HG02642 (cell line): ENCODE measurements around the gene ARRDC1.
A peak's percentile ranks its signal among the peaks of the same experiment; 100 is the strongest.
"Not testable (repeated sequence)": the region's sequence is repeated elsewhere in the genome, so short reads cannot be mapped to it uniquely, and the experiment has no call there.

Experiments used
- ATAC-seq: cut with Tn5 transposase; IDR thresholded peaks from one replicate; pipeline ENCODE4 v1.9.1; 2021; ENCODE audit warnings: mild to moderate bottlenecking; ENCODE audit not compliant: unreplicated experiment, poor library complexity

The ARRDC1 gene

GRCh38 chr9:137611623-137612609 lies 6.4 kb downstream of the ARRDC1 start:
- ATAC-seq, result no peak

DNA sequence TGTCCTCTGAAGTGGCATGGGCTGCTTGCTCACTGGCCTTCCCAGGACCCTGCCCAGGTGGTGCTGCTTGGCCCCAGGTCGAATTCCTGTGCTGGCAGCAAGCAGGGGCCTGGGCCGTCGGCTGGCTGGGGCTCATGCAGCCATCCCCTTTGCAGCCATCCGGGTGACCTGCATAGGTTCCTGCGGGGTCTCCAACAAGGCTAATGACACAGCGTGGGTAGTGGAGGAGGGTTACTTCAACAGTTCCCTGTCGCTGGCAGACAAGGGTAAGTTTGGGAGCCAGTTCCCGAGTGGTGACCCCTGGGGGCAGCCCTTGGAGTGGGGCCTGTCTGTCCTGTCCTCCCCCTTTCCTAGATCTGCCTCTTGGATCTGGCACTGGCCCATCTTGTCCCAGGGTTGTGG lies 7.3 kb downstream of the ARRDC1 start:
- no peak for ATAC-seq

GRCh38 chr9:137613259-137613658 lies 7.8 kb downstream of the ARRDC1 start:
- ATAC-seq, result no peak

- no peak for ATAC-seq
Observed at GRCh38 chr9:137613738-137614523, 8.4 kb downstream of the ARRDC1 start.

GRCh38 chr9:137614631-137615386 lies 9.3 kb downstream of the ARRDC1 start:
- no peak for ATAC-seq

- no peak for ATAC-seq
Observed at GRCh38 chr9:137615387-137615871, 9.9 kb downstream of the ARRDC1 start.

- ATAC-seq, result peak; percentile 74
Observed at GRCh38 chr9:137618105-137619067, 12.9 kb downstream of the ARRDC1 start, which contains the start of gene EHMT1. EHMT1 (plus strand) TSS chr9:137619005; CDS start chr9:137619029, 24 bp downstream.

DNA sequence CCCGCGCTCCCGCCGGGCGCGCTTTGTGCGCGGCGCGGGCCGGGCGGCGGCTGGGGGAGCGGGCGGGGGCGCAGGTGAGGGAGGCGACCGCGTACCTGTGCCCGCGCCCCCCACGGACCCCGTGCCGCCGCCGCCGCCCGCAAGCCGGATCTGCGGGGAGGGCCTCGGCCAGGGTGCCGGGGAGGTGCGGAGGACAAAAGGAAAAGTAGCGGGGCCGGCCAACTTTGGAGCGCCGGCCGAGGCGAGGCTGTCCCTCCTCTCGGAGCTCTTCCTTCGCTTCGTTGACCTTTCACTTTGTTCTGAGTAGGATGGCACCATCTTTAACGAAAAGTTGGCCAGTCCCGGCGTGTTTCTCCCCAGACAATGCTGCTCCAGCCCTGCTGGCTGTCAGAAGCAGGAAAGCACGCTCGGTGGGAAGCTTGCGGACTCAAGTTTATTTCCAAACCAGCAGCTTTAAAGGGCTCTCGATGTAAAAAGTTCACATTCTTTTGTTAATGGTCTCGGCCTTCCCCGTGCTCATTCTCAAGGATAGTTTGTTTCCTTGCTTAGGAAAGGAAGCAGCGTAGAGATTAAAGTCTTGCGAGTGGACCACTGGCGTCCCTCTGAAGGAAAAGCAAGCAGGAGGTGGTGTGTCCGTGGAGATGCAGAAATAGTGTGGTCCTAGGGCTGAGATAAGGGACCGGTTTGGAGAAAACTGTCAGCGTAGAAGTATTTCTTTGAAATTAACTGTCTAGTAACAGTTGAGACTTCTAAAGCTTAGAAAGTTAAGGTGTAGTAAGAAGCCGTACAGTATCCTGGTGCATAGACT lies 14.0 kb downstream of the ARRDC1 start:
- ATAC-seq, result peak; percentile 20

- no peak for ATAC-seq
Observed at GRCh38 chr9:137620048-137620405, 14.5 kb downstream of the ARRDC1 start.

DNA sequence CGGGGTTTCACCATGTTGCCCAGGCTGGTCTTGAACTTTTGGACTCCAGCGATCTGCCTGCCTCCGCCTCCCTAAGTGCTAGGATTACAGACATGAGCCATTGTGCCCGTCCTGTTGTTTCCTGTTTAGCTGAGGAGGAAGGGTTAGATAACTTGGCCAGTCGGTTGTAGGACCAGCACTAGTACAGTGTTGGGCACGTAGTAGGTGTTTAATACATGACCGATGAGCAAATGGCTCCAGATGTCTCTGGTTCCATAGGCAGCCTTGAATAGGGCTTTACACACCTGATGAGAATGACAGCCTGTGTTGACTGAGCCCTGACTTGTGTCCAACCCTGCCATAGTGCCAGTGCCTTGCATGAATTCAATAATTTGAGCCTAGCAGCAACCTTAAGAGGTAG lies 15.1 kb downstream of the ARRDC1 start:
- no peak for ATAC-seq

DNA sequence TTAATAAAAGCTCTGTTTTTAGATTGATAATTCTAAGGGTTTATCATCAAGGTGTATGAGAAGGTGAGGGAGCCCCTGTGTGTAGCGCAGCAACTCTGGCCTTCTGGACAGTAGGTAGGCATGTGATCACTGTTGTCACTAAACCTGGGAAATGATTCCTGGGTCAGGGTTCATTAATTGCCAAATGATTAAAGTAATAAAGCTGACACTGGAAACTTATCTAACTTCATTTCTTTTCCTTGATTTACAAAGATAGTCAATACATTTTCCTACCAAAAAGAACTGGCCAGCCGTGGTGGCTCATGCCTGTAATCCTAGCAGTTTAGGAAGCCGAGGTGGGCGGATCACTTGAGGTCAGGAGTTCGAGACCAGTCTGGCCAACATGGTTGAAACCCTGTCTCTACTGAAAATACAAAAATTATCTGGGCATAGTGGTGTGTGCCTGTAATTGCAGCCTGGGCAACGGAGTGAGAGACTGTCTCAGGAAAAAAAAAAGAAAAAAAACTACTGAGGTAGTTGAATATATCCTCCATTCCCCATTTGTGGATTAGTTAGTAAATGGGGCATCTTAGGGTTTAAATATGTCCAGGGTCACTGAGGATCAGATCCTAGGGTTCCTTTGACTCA lies 15.8 kb downstream of the ARRDC1 start:
- ATAC-seq, result no peak

DNA sequence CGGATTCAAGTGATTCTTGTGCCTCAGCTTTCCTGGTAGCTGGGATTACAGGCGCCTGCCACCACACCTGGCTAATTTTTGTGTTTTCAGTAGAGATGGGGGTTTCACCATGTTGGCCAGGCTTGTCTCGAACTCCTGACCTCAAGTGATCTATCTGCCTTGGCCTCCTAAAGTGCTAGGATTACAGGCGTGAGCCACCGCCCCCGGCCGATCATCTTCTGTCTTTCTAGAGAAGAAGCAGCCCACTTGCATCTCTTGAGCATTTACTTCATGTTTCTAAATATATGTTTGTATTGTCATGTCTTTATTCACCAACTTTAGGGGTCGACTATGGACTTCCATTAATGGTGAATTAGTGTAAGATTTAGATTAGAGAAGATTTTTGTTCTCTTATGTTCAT lies 16.7 kb downstream of the ARRDC1 start:
- ATAC-seq, result not testable (repeated sequence)

DNA sequence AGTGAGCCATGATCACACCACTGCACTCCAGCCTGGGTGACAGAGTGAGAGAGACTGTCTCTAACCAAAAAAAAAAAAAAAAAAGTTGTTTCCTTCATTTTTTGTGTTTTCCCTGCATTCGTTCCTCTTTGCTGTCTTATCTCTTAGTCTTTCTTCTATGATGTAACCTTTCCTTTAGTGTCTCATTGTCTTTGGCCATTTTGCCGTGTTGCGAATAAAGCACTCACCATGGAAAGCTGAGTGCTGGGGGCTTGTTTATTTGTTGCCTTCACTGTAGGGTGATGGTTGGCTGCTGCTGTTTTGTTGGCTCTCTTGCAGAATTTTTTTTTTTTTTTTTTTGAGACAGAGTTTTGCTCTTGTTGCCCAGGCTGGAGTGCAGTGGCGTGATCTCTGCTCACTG lies 21.0 kb downstream of the ARRDC1 start:
- no peak for ATAC-seq

DNA sequence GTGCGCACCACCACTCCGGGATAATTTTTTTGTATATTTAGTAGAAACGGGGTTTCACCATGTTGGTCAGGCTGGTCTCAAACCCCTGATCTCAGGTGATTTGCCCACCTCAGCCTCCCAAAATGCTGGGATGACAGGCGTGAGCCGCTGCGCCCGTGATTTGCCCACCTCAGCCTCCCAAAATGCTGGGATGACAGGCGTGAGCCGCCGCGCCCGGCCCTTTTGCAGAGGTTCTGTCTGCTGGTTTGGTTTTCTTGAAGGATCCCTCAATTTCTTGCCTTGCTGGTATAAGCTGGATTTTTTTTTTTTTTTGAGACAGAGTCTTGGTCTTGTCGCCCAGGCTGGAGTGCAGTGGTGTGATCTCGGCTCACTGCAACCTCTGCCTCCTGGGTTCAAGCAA lies 21.9 kb downstream of the ARRDC1 start:
- not testable (repeated sequence) for ATAC-seq

- ATAC-seq, result no peak
Observed at GRCh38 chr9:137630126-137630525, 24.6 kb downstream of the ARRDC1 start.

- ATAC-seq, result no peak
Observed at GRCh38 chr9:137630679-137631078, 25.2 kb downstream of the ARRDC1 start.

DNA sequence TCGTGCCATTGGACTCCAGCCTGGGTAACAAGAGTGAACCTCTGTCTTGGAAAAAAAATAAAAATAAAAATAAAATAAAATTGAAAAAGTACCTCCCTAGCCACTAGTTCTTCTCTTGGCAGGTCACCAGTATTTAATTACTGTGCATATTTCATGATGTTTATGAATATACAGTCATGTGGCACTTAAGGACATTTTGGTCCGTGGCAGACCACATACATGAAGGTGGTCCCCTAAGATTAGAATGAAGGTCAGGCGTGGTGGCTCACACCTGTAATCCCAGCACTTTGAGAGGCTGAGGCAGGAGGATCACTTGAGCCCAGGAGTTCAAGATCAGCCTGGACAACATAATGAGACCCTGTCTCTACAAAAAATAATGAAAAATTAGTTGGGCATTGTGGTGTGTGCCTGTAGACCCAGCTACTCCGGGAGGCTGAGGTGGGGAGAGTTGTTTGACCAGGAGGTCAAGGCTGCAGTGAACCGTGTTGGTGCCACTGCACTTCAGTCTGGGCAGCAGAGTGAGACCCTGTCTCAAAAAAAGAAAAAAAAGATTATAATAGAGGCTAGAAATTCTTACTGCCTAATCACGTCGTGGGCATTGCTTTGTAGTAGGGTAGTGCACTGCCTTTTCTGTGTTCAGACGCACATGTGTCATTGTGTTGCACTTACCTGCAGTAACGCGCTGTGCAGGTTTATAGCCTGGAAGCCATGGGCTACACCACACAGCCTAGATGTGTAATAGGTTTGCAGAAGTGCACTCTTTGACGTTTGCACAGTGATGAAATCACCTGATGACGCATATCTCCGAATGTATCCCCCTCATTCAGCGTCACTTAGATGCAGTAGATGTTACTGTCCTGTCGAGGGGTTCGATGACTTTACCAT lies 26.1 kb downstream of the ARRDC1 start:
- no peak for ATAC-seq
